Stimulated activated CD4-positive, alpha-beta T cell treated with anti-CD3 and anti-CD28 coated beads, Interleukin-2, amount 100 ng/mL, for 24 hours (primary cell): ENCODE data around the gene LTA4H.

Experiments
- DNase-seq, 2 donors: peaks; one replicate each; pipeline ENCODE4 v3.0.0-alpha.2; 2020

The LTA4H gene

GRCh38 chr12:95953000-95953399 is 82.4 kb downstream of the LTA4H start:
- DNase-seq: no peak

GRCh38 chr12:95951515-95951914 is 83.9 kb downstream of the LTA4H start:
- DNase-seq: no peak
